ENCODE data around the gene HOXA9.

HOXA9 gene

DNA sequence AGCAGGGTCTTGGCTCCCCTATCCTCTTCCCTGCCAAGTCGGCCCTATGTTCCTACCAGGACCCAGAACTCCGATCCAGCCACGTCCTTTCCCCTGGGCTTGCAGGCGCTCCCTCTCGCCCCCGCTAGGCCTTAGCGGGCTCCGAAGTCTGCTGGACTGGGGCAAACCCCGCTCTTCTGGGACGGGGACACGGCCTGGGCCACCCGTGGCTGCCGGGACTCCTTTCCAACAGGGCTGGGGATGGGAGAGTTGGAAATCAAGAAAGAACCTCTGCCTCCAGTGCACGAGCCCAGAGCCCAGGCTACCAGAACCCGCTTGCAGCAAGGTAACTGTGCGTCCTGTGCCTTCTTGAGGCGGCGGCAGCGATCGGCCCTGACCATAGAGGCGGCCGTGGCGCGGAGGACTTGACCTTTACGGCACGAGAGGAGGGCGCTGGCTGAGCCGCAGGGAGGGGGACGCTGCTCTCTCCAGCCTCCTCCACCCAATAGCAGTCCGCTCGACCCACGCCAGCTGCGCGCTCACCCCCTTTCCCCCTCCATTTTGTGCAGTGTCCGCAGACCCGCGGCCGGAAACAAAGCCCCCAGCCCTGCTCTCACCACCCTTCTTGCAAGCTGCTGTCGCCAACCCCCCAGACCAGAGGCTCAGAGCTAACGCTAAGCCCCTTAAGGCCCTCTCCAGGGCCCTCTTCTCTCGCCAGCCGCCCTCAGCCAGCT, 26.7 kb upstream of the HOXA9 start:
- in situ Hi-C loops (cut with MboI; ENCODE audit: low pct_unique_long_range_greater_than_20kb, low sequenced_read_pairs, unreplicated experiment), result no loop called here
- TF ChIP-seq, protein P1, sequence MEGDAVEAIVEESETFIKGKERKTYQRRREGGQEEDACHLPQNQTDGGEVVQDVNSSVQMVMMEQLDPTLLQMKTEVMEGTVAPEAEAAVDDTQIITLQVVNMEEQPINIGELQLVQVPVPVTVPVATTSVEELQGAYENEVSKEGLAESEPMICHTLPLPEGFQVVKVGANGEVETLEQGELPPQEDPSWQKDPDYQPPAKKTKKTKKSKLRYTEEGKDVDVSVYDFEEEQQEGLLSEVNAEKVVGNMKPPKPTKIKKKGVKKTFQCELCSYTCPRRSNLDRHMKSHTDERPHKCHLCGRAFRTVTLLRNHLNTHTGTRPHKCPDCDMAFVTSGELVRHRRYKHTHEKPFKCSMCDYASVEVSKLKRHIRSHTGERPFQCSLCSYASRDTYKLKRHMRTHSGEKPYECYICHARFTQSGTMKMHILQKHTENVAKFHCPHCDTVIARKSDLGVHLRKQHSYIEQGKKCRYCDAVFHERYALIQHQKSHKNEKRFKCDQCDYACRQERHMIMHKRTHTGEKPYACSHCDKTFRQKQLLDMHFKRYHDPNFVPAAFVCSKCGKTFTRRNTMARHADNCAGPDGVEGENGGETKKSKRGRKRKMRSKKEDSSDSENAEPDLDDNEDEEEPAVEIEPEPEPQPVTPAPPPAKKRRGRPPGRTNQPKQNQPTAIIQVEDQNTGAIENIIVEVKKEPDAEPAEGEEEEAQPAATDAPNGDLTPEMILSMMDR (IDR thresholded peaks at IDR 0.05; ENCODE audit: extremely low read depth, insufficient read depth, missing control alignments), result no peak

DNA sequence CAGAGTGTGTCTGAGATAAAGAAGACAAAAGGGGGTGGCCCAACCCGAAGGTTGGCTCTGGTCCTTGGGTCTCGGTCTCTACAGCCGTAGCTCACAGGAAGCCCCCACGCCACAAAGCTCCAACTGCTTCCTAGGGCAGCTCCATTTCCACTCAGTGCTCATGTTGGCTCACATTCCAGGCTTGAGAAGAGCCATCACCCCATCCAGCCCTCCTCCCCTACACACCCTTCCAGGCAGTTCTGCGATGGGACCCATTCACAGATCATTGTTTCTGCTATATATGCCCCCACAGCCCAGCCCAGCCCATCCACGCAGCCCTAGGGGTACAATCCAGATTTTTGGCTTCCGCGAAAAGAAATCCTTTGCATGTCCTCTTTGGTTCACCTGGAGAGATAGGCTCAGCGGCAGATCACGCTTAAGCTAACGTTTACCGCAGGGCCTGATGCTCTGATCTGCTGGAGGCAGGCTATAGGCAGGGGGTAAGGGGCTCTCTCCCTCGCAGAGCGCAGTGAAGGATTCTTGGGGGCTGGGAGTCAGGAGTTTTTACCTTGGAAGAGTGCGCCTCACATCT, 25.9 kb upstream of the HOXA9 start:
- TF ChIP-seq, protein P1 (IDR thresholded peaks at IDR 0.05; ENCODE audit: extremely low read depth, insufficient read depth, missing control alignments), result no peak
- no peak for DNase-seq (ENCODE audit: low spot score)
- in situ Hi-C loops (cut with MboI; ENCODE audit: low pct_unique_long_range_greater_than_20kb, low sequenced_read_pairs, unreplicated experiment), result no loop called here

More for the DNA sequence above, 26.7 kb upstream of the HOXA9 start:
- no peak for DNase-seq (ENCODE audit: low spot score)

DNA sequence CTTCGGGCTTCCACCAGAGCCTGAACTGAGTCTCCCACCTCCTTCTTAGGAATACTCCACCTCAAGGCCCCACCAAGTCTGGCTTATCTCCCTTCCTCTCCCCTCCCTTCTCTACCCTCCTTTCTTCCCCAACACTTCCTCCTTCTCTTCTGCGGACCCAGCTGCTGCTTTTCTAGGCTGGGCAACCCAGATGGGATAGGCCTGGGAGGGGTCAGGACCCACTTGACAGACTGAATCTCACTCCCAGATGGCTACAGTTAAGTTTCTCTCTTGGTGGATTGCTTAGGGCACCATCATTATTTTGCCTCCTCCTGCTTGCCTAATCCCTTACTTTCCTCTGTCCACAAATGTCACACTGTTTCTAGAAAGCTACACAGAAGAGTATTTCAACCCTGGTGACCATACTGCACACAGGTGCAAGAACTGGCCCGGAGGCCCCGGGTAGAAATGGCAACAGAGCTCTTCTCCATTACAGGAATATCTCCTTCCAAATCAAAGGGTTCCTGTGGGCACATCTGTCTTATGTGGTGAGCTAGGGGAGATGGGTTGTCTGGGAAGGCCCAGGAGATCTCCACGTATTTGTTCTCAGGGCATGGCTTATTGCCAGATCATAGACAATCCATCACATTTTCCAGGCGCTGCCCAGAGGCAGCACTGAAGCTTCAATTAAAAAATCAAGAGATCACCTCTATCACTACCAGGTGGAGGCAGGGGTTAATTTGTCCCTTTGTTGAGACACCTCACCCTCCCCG, 24.8 kb upstream of the HOXA9 start:
- TF ChIP-seq, protein P1 (IDR thresholded peaks at IDR 0.05; ENCODE audit: extremely low read depth, insufficient read depth, missing control alignments), result no peak
- DNase-seq (ENCODE audit: low spot score), result no peak
- in situ Hi-C loops (cut with MboI; ENCODE audit: low pct_unique_long_range_greater_than_20kb, low sequenced_read_pairs, unreplicated experiment), result no loop called here

DNA sequence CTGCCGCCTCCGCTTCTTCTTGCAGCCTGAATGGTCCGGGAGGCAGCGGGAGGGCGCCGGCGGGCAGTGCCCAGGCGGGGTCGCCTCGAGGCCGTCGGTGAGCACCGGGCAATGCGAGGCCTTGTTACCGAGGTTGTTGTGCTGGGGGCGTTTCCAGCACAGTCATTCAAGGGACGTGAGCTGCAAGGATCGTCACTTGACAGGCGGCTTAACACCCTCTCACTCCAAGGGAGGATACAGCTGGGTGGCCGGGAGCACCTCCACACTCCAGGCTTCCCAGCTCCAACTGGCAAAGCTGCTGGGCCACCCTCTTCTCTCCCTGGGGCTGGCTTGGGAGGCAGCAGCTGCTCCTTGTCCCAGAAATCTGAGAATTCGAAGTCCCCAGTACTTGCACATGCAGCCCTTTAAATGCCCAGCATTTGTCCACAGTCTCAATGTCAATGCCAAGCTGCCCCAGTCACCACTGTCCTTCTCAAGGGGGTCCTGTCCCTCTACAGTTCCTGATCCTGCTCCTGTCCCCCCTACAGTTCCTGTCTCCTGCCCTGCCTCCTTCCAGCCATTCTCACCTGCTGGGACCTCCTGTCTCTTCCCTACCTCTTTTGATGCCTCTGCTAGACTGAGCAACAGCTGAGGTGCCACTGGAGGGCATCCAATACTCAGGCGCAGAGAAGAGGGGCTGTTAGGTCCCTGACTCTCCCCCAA, 24.1 kb upstream of the HOXA9 start:
- TF ChIP-seq, protein P1 (IDR thresholded peaks at IDR 0.05; ENCODE audit: extremely low read depth, insufficient read depth, missing control alignments), result no peak
- in situ Hi-C loops (cut with MboI; ENCODE audit: low pct_unique_long_range_greater_than_20kb, low sequenced_read_pairs, unreplicated experiment), result no loop called here
- DNase-seq (ENCODE audit: low spot score), result no peak

DNA sequence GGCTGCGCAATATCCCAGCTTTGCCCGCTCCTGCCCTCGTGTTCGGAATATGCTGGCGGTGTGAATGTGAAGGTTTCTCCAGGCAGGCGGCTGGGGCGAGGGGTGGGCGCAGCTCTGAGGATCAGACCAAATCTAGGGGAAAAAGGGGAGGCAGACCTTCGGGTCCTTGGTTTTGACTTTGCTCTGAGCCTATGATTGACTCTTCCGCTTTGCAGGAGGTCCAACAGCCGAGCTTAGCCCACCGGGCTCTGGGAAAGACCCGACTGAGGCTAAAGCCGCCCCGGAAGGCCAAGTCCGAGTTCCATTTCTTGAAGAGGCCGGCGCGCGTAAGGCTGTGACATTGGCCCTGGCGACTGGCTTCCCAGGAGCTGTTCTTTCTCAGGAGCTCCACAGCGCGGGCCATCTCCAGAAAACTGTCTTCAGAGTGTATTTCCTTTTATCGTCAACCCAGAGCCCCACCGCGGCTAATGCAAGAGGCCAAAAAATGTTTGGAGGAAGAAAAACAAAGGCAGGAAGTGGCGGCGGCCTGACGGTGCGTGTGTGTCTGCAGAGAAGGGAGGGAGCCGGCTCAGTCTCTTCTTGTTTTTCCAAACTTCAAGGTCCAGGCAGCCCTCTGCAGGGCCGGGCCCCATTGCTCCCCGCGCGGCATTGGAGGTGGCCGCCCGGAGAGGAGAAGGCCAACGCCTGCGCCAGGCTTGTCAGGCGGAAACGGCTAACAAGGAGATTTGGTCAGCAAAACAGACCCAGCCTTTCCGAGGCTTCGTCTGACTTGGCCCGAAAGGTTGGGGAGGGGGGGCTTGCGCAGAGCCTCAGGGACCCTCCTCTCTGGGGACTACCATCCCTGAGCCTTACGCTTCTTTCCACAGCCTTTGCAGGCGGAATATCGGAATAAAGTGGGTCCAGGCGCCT, 23.3 kb upstream of the HOXA9 start:
- DNase-seq (ENCODE audit: low spot score), result no peak
- in situ Hi-C loops (cut with MboI; ENCODE audit: low pct_unique_long_range_greater_than_20kb, low sequenced_read_pairs, unreplicated experiment), result no loop called here
- TF ChIP-seq, protein P1 (IDR thresholded peaks at IDR 0.05; ENCODE audit: extremely low read depth, insufficient read depth, missing control alignments), result no peak
